Activated CD8-positive, alpha-beta T cell treated with anti-CD3 and anti-CD28 coated beads for 36 hours (primary cell): Measurements from ENCODE around the gene SLIT1. TPM values are rescaled to one million over a fixed set of nuclear protein-coding genes. Genes with fewer than 3 reads are reported as not detected.
A peak's percentile ranks its signal among the peaks of the same experiment; 100 is the strongest.

ENCODE experiments used
- ATAC-seq: fragments of 200-7000 bp; cut with Tn5 transposase; one replicate; pipeline ENCODE4 v1.10.0; 2021; ENCODE audit warnings: mild to moderate bottlenecking, moderate library complexity
- CTCF ChIA-PET: fragments of 350-600 bp; sonication (Branson Sonifier 250); formaldehyde crosslinking; loops from one replicate; lab custom pipeline; 2021; ENCODE audit warnings: antibody characterized with exemption; lab: Charles Lee
- POLR2A ChIA-PET: fragments of 350-600 bp; sonication (Branson Sonifier 250); formaldehyde crosslinking; loops from one replicate; lab custom pipeline; 2021; ENCODE audit warnings: antibody characterized with exemption; lab: Charles Lee
- DNase-seq: peaks from one replicate; pipeline ENCODE4 v3.0.0-alpha.2; 2020
- H3K27ac Mint-ChIP-seq: one replicate; pipeline ENCODE4 v1.8.0; 2021; ENCODE audit warnings: mild to moderate bottlenecking, mixed read lengths
- H3K27me3 Mint-ChIP-seq: one replicate; pipeline ENCODE4 v1.8.0; 2021; ENCODE audit warnings: mixed read lengths
- H3K36me3 Mint-ChIP-seq: one replicate; pipeline ENCODE4 v1.8.0; 2021; ENCODE audit warnings: low read depth, mixed read lengths
- H3K4me1 Mint-ChIP-seq: one replicate; pipeline ENCODE4 v1.8.0; 2021; ENCODE audit warnings: low read depth, mixed read lengths
- H3K4me3 Mint-ChIP-seq: one replicate; pipeline ENCODE4 v1.8.0; 2021; ENCODE audit warnings: mild to moderate bottlenecking, moderate library complexity, mixed read lengths
- H3K9me3 Mint-ChIP-seq: one replicate; pipeline ENCODE4 v1.8.0; 2021; ENCODE audit warnings: mixed read lengths
- CTCF ChIP-seq: fragments of 200-600 bp; IDR thresholded peaks from one replicate; pipeline ENCODE4 v1.8.0; 2022; ENCODE audit warnings: antibody characterized with exemption, mild to moderate bottlenecking
- intact Hi-C: fragments of 100-400 bp; cut with micrococcal nuclease; formaldehyde crosslinking; loops from one replicate; pipeline ENCODE4 v1.10.0; 2022
- total RNA-seq, 2 experiments: library from RNA; stranded (reverse); gene quantifications; one replicate each; pipeline ENCODE4 v1.2.3, GENCODE V29; 2021

The SLIT1 gene
- total RNA-seq, 2 experiments from 2014 or later = 0.34 to 1.2 TPM

- H3K36me3 Mint-ChIP-seq = peaks cover 4% of the 10 kb centered on the region
- CTCF ChIA-PET = interaction anchor here (0.8 to 2.8 kb wide), 4 partner anchors 8 to 26 kb away, joined by 3 to 27 read pairs (median 8); no protein-coding TSS in a partner anchor
- no peak overlapping the region for H3K27ac Mint-ChIP-seq
- intact Hi-C loops = no loop called here
- no peak overlapping the region for H3K4me3 Mint-ChIP-seq
- DNase-seq (no peak), ATAC-seq (no peak)
- no peak for TF ChIP-seq CTCF
- POLR2A ChIA-PET = interaction anchor here (1.0 kb wide), 1 partner anchor 10 kb away, joined by 5 read pairs; no protein-coding TSS in a partner anchor
- H3K27me3 Mint-ChIP-seq = no peaks in the 10 kb centered on the region
- H3K9me3 Mint-ChIP-seq = peaks cover 14% of the 10 kb centered on the region
- no peaks in the 10 kb centered on the region for H3K4me1 Mint-ChIP-seq
Observed at GRCh38 chr10:97011397-97011796, 174.4 kb downstream of the SLIT1 start.

- Mint-ChIP-seq H3K36me3 (peaks cover 4% of the 10 kb centered on the region), H3K27me3 (no peaks in the 10 kb centered on the region), H3K4me3 (no peak overlapping the region), H3K4me1 (no peaks in the 10 kb centered on the region), H3K27ac (no peak overlapping the region), H3K9me3 (peaks cover 14% of the 10 kb centered on the region)
- DNase-seq = no peak
- intact Hi-C loops = no loop called here
- ATAC-seq = no peak
- no peak for TF ChIP-seq CTCF
- POLR2A ChIA-PET = interaction anchor here (1.0 kb wide), 1 partner anchor 11 kb away, joined by 5 read pairs; no protein-coding TSS in a partner anchor
- CTCF ChIA-PET = interaction anchor here (2.0 to 2.8 kb wide), 2 partner anchors 15 to 27 kb away, joined by 8 to 11 read pairs; no protein-coding TSS in a partner anchor
Observed at GRCh38 chr10:97010695-97011206, 175.0 kb downstream of the SLIT1 start.

- CTCF ChIA-PET = no interaction called here
- intact Hi-C loops = no loop called here
- no peak for TF ChIP-seq CTCF
- Mint-ChIP-seq H3K4me3 (no peak overlapping the region), H3K9me3 (peaks cover 14% of the 10 kb centered on the region), H3K27me3 (peaks cover 3% of the 10 kb centered on the region), H3K4me1 (no peaks in the 10 kb centered on the region), H3K36me3 (peaks cover 4% of the 10 kb centered on the region), H3K27ac (no peak overlapping the region)
- ATAC-seq (no peak), DNase-seq (peak; percentile 26)
- POLR2A ChIA-PET = no interaction called here
Observed at GRCh38 chr10:97007417-97007816, 178.3 kb downstream of the SLIT1 start.

- intact Hi-C loops = no loop called here
- no peak overlapping the region for H3K4me3 Mint-ChIP-seq
- H3K36me3 Mint-ChIP-seq = peaks cover 4% of the 10 kb centered on the region
- DNase-seq (no peak), ATAC-seq (no peak)
- ChIA-PET POLR2A (no interaction called here), CTCF (no interaction called here)
- H3K9me3 Mint-ChIP-seq = peaks cover 14% of the 10 kb centered on the region
- no peaks in the 10 kb centered on the region for H3K4me1 Mint-ChIP-seq
- H3K27ac Mint-ChIP-seq = no peak overlapping the region
- no peak for TF ChIP-seq CTCF
- peaks cover 3% of the 10 kb centered on the region for H3K27me3 Mint-ChIP-seq
Observed at GRCh38 chr10:97006364-97006763, 179.4 kb downstream of the SLIT1 start.

- no peak for ATAC-seq
- H3K36me3 Mint-ChIP-seq = peaks cover 4% of the 10 kb centered on the region
- no peak for TF ChIP-seq CTCF
- intact Hi-C loops = no loop called here
- no peak overlapping the region for H3K4me3 Mint-ChIP-seq
- no peak overlapping the region for H3K27ac Mint-ChIP-seq
- no peaks in the 10 kb centered on the region for H3K4me1 Mint-ChIP-seq
- H3K9me3 Mint-ChIP-seq = peaks cover 14% of the 10 kb centered on the region
- CTCF ChIA-PET = interaction anchor here (1.5 to 2.0 kb wide), 2 partner anchors 20 to 205 kb away, joined by 5 to 6 read pairs; no protein-coding TSS in a partner anchor
- POLR2A ChIA-PET = no interaction called here
- H3K27me3 Mint-ChIP-seq = peaks cover 3% of the 10 kb centered on the region
- no peak for DNase-seq
Observed at GRCh38 chr10:97005349-97005748, 180.4 kb downstream of the SLIT1 start.
